Breast epithelium (tissue), 3 donors: ENCODE results near the gene ADM2.

ENCODE experiments used
- POLR2A ChIP-seq: fragments of 450-650 bp; IDR thresholded peaks from one replicate; pipeline ENCODE4 v1.6.1; 2016; ENCODE audit warnings: antibody characterized with exemption, mild to moderate bottlenecking, moderate library complexity
- TF ChIP-seq, protein P1 (sequence below), 3 donors: fragments of 450-650 bp; IDR thresholded peaks; one replicate each; pipeline ENCODE4 v1.5.1; 2016 to 2017; ENCODE audit warnings: antibody characterized with exemption in 3 of 3, mild to moderate bottlenecking in 3 of 3, moderate library complexity in 3 of 3

DNA sequence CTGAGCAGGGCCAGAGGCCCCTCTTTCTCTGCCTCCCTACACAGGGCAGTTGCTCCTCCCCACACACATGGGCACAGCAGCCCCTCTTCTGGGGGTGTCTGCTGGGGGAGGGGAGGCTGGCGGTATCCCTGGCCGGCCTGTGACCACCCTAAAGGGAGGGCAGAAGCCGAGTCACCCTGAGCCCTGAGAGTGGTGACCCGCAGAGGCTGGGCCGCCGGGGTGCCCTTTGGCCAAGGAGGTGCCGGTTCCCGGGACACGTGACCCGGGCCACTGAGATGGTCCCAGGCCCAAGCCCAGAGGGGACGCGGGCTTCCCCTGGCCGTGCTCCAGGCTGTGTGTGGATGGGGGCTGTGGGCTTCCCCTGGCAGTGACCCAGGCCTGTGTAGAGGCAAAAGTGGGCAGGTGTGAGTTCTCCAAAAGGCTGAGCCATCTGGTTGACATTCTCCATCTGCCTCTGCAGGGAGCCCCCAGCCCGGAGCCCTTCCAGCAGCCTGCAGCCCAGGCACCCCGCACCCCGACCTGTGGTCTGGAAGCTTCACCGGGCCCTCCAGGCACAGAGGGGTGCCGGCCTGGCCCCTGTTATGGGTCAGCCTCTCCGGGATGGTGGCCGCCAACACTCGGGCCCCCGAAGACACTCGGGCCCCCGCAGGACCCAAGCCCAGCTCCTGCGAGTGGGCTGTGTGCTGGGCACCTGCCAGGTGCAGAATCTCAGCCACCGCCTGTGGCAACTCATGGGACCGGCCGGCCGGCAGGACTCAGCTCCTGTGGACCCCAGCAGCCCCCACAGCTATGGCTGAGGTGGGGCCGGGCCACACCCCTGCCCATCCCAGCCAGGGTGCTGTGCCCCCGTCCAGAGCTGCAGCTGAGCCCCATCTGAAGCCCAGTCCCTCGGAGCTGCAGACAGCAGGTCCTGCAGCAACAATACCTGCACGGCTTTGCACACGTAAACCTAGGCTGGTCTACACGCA is 1.0 kb downstream of the ADM2 start:
- TF ChIP-seq, protein P1, sequence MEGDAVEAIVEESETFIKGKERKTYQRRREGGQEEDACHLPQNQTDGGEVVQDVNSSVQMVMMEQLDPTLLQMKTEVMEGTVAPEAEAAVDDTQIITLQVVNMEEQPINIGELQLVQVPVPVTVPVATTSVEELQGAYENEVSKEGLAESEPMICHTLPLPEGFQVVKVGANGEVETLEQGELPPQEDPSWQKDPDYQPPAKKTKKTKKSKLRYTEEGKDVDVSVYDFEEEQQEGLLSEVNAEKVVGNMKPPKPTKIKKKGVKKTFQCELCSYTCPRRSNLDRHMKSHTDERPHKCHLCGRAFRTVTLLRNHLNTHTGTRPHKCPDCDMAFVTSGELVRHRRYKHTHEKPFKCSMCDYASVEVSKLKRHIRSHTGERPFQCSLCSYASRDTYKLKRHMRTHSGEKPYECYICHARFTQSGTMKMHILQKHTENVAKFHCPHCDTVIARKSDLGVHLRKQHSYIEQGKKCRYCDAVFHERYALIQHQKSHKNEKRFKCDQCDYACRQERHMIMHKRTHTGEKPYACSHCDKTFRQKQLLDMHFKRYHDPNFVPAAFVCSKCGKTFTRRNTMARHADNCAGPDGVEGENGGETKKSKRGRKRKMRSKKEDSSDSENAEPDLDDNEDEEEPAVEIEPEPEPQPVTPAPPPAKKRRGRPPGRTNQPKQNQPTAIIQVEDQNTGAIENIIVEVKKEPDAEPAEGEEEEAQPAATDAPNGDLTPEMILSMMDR (IDR thresholded peaks at IDR 0.05) = no peak
- no peak for TF ChIP-seq POLR2A
